ENCODE measurements around the gene FTSJ1. TPM values are rescaled to one million over a fixed set of nuclear protein-coding genes. Genes with fewer than 3 reads are reported as not detected.

The FTSJ1 gene
- total and polyA plus RNA-seq, 2 of the 4 experiments (the other 2 are of a cell fraction): 50.8 to 59.9 TPM

GRCh38 chrX:48507246-48507645 is 31.2 kb downstream of the FTSJ1 start:
- Histone ChIP-seq H2BK5ac (ENCODE audit: low read depth, low read length, poor library complexity, severe bottlenecking) (no peak overlapping the region), H2BK120ac (ENCODE audit: low read depth, low read length) (no peak overlapping the region), H3K27me3 (ENCODE audit: control insufficient read depth, insufficient read depth, low read length) (no peaks in the 10 kb centered on the region; the same call in 1 of the 2 replicates), H3K4ac (ENCODE audit: low read depth, low read length) (no peak overlapping the region), H2BK20ac (ENCODE audit: low read depth, low read length) (no peak overlapping the region), H4K20me1 (ENCODE audit: insufficient read depth, low read length) (no peaks in the 10 kb centered on the region), H2AFZ (replicated peaks; ENCODE audit: low read length, poor library complexity) (no peak overlapping the region), H3K9ac (ENCODE audit: low read depth, low read length) (no peak overlapping the region), H3K18ac (ENCODE audit: low read depth, low read length) (no peak overlapping the region), H3K56ac (ENCODE audit: extremely low read depth, insufficient read depth, low read length) (no peak overlapping the region), H2AK5ac (ENCODE audit: low read depth, low read length) (no peak overlapping the region), H3K23ac (ENCODE audit: low read depth, low read length) (no peak overlapping the region), H3K9me3 (ENCODE audit: control insufficient read depth, insufficient read depth, low read length) (no peaks in the 10 kb centered on the region), H3K79me1 (ENCODE audit: low read depth in 1 of 2, low read length in 2 of 2) (peaks cover 6 to 12% of the 10 kb centered on the region in 2 experiments; a peak in 3 of 4 replicates), H2BK15ac (ENCODE audit: low read depth, low read length) (no peak overlapping the region), H4K91ac (ENCODE audit: insufficient read depth, low read depth, low read length) (no peak overlapping the region), H3K27ac (ENCODE audit: insufficient read depth, low read length) (no peak overlapping the region), H4K8ac (ENCODE audit: low read depth in 2 of 2, low read length in 2 of 2) (no peak overlapping the region), H3K14ac (replicated peaks; ENCODE audit: low read depth, low read length) (no peak overlapping the region), H3K9me1 (ENCODE audit: insufficient read depth, low read length) (no peaks in the 10 kb centered on the region), H3K4me2 (ENCODE audit: low read depth, low read length) (no peak overlapping the region), H3K4me3 (ENCODE audit: insufficient read depth, low read depth, low read length) (no peak overlapping the region), H2AK9ac (replicated peaks; ENCODE audit: low read depth, low read length, poor library complexity) (no peak overlapping the region), H3K4me1 (ENCODE audit: control insufficient read depth, insufficient read depth, low read length) (no peaks in the 10 kb centered on the region), H4K5ac (ENCODE audit: low read depth, low read length) (no peak overlapping the region), H3K36me3 (ENCODE audit: control insufficient read depth, insufficient read depth, low read length) (no peaks in the 10 kb centered on the region; the same call in 1 of the 2 replicates)
- CTCF ChIA-PET: interaction anchor here (0.9 kb wide), 1 partner anchor 13 kb away, joined by 4 read pairs; no protein-coding TSS in a partner anchor
- POLR2A ChIA-PET (ENCODE audit: unreplicated experiment): no interaction called here
- dilution Hi-C loops (cut with HindIII; ENCODE audit: low sequenced_read_pairs, unreplicated experiment): no loop called here
- no peak for ATAC-seq (ENCODE audit: low read depth)
- intact Hi-C loops (cut with micrococcal nuclease): no loop called here
- BruUV-seq (replicated peaks): no TSS peak
- in situ Hi-C loops (cut with MboI; ENCODE audit: low sequenced_read_pairs): no loop called here
- TF ChIP-seq CEBPB (IDR thresholded peaks at IDR 0.05; ENCODE audit: low read depth, low read length): no peak
- no peak for TF ChIP-seq BHLHE40 (IDR thresholded peaks at IDR 0.05; ENCODE audit: low read depth, low read length)
- no peak for TF ChIP-seq POLR2A (IDR thresholded peaks at IDR 0.05; ENCODE audit: low read depth, low read length)
- no peak for TF ChIP-seq RFX5 (IDR thresholded peaks at IDR 0.05; ENCODE audit: low read depth, low read length)
- TF ChIP-seq, protein P1, sequence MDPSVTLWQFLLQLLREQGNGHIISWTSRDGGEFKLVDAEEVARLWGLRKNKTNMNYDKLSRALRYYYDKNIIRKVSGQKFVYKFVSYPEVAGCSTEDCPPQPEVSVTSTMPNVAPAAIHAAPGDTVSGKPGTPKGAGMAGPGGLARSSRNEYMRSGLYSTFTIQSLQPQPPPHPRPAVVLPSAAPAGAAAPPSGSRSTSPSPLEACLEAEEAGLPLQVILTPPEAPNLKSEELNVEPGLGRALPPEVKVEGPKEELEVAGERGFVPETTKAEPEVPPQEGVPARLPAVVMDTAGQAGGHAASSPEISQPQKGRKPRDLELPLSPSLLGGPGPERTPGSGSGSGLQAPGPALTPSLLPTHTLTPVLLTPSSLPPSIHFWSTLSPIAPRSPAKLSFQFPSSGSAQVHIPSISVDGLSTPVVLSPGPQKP (IDR thresholded peaks at IDR 0.05; ENCODE audit: borderline replicate concordance, low read depth, low read length): no peak
- no peak for TF ChIP-seq MAZ (IDR thresholded peaks at IDR 0.05; ENCODE audit: borderline replicate concordance, low read depth, low read length)
- TF ChIP-seq, protein P2, sequence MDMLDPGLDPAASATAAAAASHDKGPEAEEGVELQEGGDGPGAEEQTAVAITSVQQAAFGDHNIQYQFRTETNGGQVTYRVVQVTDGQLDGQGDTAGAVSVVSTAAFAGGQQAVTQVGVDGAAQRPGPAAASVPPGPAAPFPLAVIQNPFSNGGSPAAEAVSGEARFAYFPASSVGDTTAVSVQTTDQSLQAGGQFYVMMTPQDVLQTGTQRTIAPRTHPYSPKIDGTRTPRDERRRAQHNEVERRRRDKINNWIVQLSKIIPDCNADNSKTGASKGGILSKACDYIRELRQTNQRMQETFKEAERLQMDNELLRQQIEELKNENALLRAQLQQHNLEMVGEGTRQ (IDR thresholded peaks at IDR 0.05; ENCODE audit: low read depth, low read length): no peak
- TF ChIP-seq SMC3 (IDR thresholded peaks at IDR 0.05; ENCODE audit: low read depth, low read length): no peak
- no peak for DNase-seq
- no CpG with 5 or more reads among the region's 5 CpGs for WGBS, 2 experiments (ENCODE audit: extremely low coverage in 2 of 2, insufficient read length in 1 of 2)
